ENCODE results near the gene TMPRSS3.

The TMPRSS3 gene

GRCh38 chr21:42369821-42370220 is 26.0 kb downstream of the TMPRSS3 start:
- no peak for FAIRE-seq

GRCh38 chr21:42367367-42368165 is 28.3 kb downstream of the TMPRSS3 start:
- no peak for FAIRE-seq

- FAIRE-seq = no peak
Observed at GRCh38 chr21:42366292-42367010, 29.4 kb downstream of the TMPRSS3 start, which contains the start of gene TFF1. TSS of gene TFF1 (minus strand) at chr21:42366535. CDS start at chr21:42366495, 40 bp downstream.

- no peak for FAIRE-seq
Observed at GRCh38 chr21:42365770-42366169, 30.1 kb downstream of the TMPRSS3 start.

- FAIRE-seq = no peak
Observed at GRCh38 chr21:42364304-42364865, 31.5 kb downstream of the TMPRSS3 start.

GRCh38 chr21:42363312-42363711 is 32.5 kb downstream of the TMPRSS3 start:
- no peak for FAIRE-seq

- no peak for FAIRE-seq
Observed at GRCh38 chr21:42362700-42363099, 33.2 kb downstream of the TMPRSS3 start.

GRCh38 chr21:42362198-42362597 is 33.7 kb downstream of the TMPRSS3 start:
- no peak for FAIRE-seq

- no peak for FAIRE-seq
Observed at GRCh38 chr21:42361286-42361685, 34.6 kb downstream of the TMPRSS3 start.

GRCh38 chr21:42360317-42360716 is 35.5 kb downstream of the TMPRSS3 start:
- FAIRE-seq = no peak

GRCh38 chr21:42358937-42359336 is 36.9 kb downstream of the TMPRSS3 start:
- no peak for FAIRE-seq

- FAIRE-seq = no peak
Observed at GRCh38 chr21:42358261-42358660, 37.6 kb downstream of the TMPRSS3 start.

GRCh38 chr21:42357307-42357706 is 38.5 kb downstream of the TMPRSS3 start:
- no peak for FAIRE-seq

- no peak for FAIRE-seq
Observed at GRCh38 chr21:42356650-42357049, 39.2 kb downstream of the TMPRSS3 start.

GRCh38 chr21:42356046-42356445 is 39.8 kb downstream of the TMPRSS3 start:
- no peak for FAIRE-seq

- FAIRE-seq = no peak
Observed at GRCh38 chr21:42353623-42354022, 42.2 kb downstream of the TMPRSS3 start.

GRCh38 chr21:42352441-42353095 is 43.3 kb downstream of the TMPRSS3 start:
- FAIRE-seq = no peak

- FAIRE-seq = no peak
Observed at GRCh38 chr21:42351626-42352440, 44.0 kb downstream of the TMPRSS3 start.

GRCh38 chr21:42350927-42351426 is 44.9 kb downstream of the TMPRSS3 start, which contains the start of gene TFF2:
TSS of gene TFF2 (minus strand) at chr21:42350994. CDS start at chr21:42350957, 37 bp downstream.
- no peak for FAIRE-seq

GRCh38 chr21:42350318-42350910 is 45.4 kb downstream of the TMPRSS3 start:
- no peak for FAIRE-seq

Data from endometrium (tissue), 2 donors.